Transverse colon (tissue), 3 donors: Measurements from ENCODE around the gene PPP5C.

ENCODE experiments used
- POLR2A ChIP-seq: fragments of 450-650 bp; IDR thresholded peaks from one replicate; pipeline ENCODE4 v1.6.1; 2016; ENCODE audit warnings: antibody characterized with exemption, mild to moderate bottlenecking, moderate library complexity
- TF ChIP-seq, protein P1 (sequence below), 5 experiments: fragments of 200-600 bp in 3 of 5; fragments of 450-650 bp in 2 of 5; sonication (generic) in 3 of 5; IDR thresholded peaks; 1 replicate in 2 of 5; 2 replicates in 3 of 5; pipeline ENCODE4 v1.5.1; 2016 to 2017; ENCODE audit warnings: antibody characterized with exemption in 5 of 5, inconsistent platforms in 3 of 5, mild to moderate bottlenecking in 2 of 5, moderate library complexity in 1 of 5

DNA sequence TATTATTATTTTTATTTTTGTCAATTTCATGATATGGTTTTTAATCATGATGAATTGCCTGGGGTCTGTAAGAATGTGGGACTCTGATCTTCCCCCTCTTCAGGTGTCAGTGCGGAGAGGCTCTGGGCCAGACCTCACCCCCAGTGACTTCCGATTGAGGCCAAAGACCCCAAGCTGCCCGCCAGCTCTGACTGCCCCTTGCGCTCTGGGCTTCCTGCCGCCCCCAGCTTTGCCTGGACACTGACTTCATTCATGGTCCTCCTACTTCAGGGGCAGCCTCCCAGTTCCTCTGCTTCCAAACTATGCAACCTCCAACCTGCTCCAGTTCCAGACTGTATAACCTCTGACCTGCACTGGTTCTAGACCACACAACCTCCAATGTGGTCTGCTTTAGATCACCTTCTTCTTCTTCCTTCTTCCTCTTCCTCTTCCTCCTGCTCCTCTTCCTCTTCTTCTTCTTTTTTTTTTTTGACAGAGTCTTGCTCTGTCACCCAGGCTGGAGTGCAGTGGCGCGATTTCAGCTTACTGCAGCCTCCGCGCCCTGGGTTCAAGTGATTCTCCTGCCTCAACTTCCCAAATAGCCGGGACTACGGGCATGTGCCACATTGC, 6.7 kb upstream of the PPP5C start:
- TF ChIP-seq, protein P1, sequence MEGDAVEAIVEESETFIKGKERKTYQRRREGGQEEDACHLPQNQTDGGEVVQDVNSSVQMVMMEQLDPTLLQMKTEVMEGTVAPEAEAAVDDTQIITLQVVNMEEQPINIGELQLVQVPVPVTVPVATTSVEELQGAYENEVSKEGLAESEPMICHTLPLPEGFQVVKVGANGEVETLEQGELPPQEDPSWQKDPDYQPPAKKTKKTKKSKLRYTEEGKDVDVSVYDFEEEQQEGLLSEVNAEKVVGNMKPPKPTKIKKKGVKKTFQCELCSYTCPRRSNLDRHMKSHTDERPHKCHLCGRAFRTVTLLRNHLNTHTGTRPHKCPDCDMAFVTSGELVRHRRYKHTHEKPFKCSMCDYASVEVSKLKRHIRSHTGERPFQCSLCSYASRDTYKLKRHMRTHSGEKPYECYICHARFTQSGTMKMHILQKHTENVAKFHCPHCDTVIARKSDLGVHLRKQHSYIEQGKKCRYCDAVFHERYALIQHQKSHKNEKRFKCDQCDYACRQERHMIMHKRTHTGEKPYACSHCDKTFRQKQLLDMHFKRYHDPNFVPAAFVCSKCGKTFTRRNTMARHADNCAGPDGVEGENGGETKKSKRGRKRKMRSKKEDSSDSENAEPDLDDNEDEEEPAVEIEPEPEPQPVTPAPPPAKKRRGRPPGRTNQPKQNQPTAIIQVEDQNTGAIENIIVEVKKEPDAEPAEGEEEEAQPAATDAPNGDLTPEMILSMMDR (IDR thresholded peaks at IDR 0.05): no peak
- no peak for TF ChIP-seq POLR2A
